Vagina (tissue), 2 donors: ENCODE results near the gene LTBP3.
A peak's percentile ranks its signal among the peaks of the same experiment; 100 is the strongest.

Experiments used
- POLR2A ChIP-seq, 2 donors: fragments of 450-650 bp; IDR thresholded peaks; one replicate each; pipeline ENCODE4 v1.6.1; 2017; ENCODE audit warnings: antibody characterized with exemption in 2 of 2, mild to moderate bottlenecking in 2 of 2, moderate library complexity in 2 of 2
- POLR2AphosphoS5 ChIP-seq, 2 donors: sonication (generic); formaldehyde crosslinking; IDR thresholded peaks; one replicate each; pipeline ENCODE4 v1.9.0; 2017; ENCODE audit warnings: antibody characterized with exemption in 2 of 2, mild to moderate bottlenecking in 2 of 2, low read depth in 1 of 2; ENCODE audit not compliant: insufficient read depth in 1 of 2
- TF ChIP-seq, protein P1 (sequence below), 3 experiments: fragments of 450-650 bp in 2 of 3; fragments of 200-600 bp in 1 of 3; sonication (generic) in 1 of 3; IDR thresholded peaks; one replicate each; pipeline ENCODE4 v1.5.1; 2017 to 2019; ENCODE audit warnings: antibody characterized with exemption in 3 of 3, mild to moderate bottlenecking in 2 of 3, moderate library complexity in 2 of 3

GRCh38 chr11:65539744-65540289 lies 18.3 kb downstream of the LTBP3 start:
- TF ChIP-seq, protein P1, sequence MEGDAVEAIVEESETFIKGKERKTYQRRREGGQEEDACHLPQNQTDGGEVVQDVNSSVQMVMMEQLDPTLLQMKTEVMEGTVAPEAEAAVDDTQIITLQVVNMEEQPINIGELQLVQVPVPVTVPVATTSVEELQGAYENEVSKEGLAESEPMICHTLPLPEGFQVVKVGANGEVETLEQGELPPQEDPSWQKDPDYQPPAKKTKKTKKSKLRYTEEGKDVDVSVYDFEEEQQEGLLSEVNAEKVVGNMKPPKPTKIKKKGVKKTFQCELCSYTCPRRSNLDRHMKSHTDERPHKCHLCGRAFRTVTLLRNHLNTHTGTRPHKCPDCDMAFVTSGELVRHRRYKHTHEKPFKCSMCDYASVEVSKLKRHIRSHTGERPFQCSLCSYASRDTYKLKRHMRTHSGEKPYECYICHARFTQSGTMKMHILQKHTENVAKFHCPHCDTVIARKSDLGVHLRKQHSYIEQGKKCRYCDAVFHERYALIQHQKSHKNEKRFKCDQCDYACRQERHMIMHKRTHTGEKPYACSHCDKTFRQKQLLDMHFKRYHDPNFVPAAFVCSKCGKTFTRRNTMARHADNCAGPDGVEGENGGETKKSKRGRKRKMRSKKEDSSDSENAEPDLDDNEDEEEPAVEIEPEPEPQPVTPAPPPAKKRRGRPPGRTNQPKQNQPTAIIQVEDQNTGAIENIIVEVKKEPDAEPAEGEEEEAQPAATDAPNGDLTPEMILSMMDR (IDR thresholded peaks at IDR 0.05) = no peak
- TF ChIP-seq POLR2A (IDR thresholded peaks at IDR 0.05) (no peak), POLR2AphosphoS5 (IDR thresholded peaks at IDR 0.05; ENCODE audit: insufficient read depth in 1 of 2, low read depth in 1 of 2) (peak in 1 of 2 donors; percentile 5)
